Mesenchymal stem cell (in vitro differentiated cells and primary cell): ENCODE measurements around the gene KLHL25.

Source experiments
- DNase-seq: peaks from one replicate; pipeline ENCODE4 v3.0.0-alpha.2; 2013
- H2AFZ ChIP-seq: one replicate; pipeline ENCODE4 v1.6.1; 2013; ENCODE audit warnings: low read depth, mild to moderate bottlenecking, control low read depth, inconsistent platforms, low read length, moderate library complexity
- H2AK5ac ChIP-seq: 2 replicates; pipeline ENCODE4 v1.6.1; 2013; ENCODE audit warnings: low read length, moderate library complexity, mild to moderate bottlenecking, inconsistent platforms; ENCODE audit not compliant: severe bottlenecking
- H2BK120ac ChIP-seq: one replicate; pipeline ENCODE4 v1.6.1; 2013; ENCODE audit warnings: low read depth, mild to moderate bottlenecking, inconsistent platforms, low read length, moderate library complexity
- H2BK12ac ChIP-seq, 2 experiments: one replicate each; pipeline ENCODE4 v1.6.1; 2013; ENCODE audit warnings: inconsistent platforms in 2 of 2, low read length in 2 of 2, mild to moderate bottlenecking in 2 of 2, moderate library complexity in 2 of 2, control low read depth in 1 of 2
- H2BK15ac ChIP-seq: one replicate; pipeline ENCODE4 v1.6.1; 2013; ENCODE audit warnings: mild to moderate bottlenecking, low read depth, inconsistent platforms; ENCODE audit not compliant: poor library complexity, severe bottlenecking
- H2BK5ac ChIP-seq: 2 replicates; pipeline ENCODE4 v1.6.1; 2013; ENCODE audit warnings: low read depth, mild to moderate bottlenecking, low read length, control low read depth, inconsistent platforms; ENCODE audit not compliant: poor library complexity, severe bottlenecking
- H3K14ac ChIP-seq, 2 experiments: one replicate each; pipeline ENCODE4 v1.6.1; 2013; ENCODE audit warnings: inconsistent platforms in 2 of 2, low read length in 2 of 2, control low read depth in 1 of 2, mild to moderate bottlenecking in 1 of 2, moderate library complexity in 1 of 2
- H3K18ac ChIP-seq, 2 experiments: one replicate each; pipeline ENCODE4 v1.6.1; 2013; ENCODE audit warnings: inconsistent platforms in 2 of 2, low read length in 2 of 2, control low read depth in 1 of 2, low read depth in 1 of 2, mild to moderate bottlenecking in 1 of 2
- H3K23ac ChIP-seq, 2 experiments: one replicate each; pipeline ENCODE4 v1.6.1; 2013; ENCODE audit warnings: inconsistent platforms in 2 of 2, low read length in 2 of 2, mild to moderate bottlenecking in 2 of 2, moderate library complexity in 2 of 2, control low read depth in 1 of 2
- H3K27ac ChIP-seq: 2 replicates; pipeline ENCODE4 v1.5.1; 2013; ENCODE audit warnings: mild to moderate bottlenecking, moderate library complexity, low read length, control low read depth, inconsistent platforms; ENCODE audit not compliant: poor library complexity, severe bottlenecking
- H3K27me3 ChIP-seq, 2 experiments: 2 replicates each; pipeline versions ENCODE4 v1.6.1 to v1.7.0; 2013; ENCODE audit warnings: low read length in 2 of 2, mild to moderate bottlenecking in 2 of 2, moderate library complexity in 2 of 2, control low read depth in 1 of 2, inconsistent platforms in 1 of 2; ENCODE audit not compliant: control insufficient read depth in 1 of 2, insufficient read depth in 1 of 2
- H3K36me3 ChIP-seq, 2 experiments: 2 replicates each; pipeline versions ENCODE4 v1.6.1 to v1.7.0; 2013; ENCODE audit warnings: low read length in 2 of 2, control low read depth in 1 of 2, inconsistent platforms in 1 of 2, low read depth in 1 of 2, mild to moderate bottlenecking in 1 of 2; ENCODE audit not compliant: insufficient read depth in 2 of 2, control insufficient read depth in 1 of 2
- H3K4ac ChIP-seq, 2 experiments: one replicate each; pipeline ENCODE4 v1.6.1; 2013; ENCODE audit warnings: inconsistent platforms in 2 of 2, low read length in 2 of 2, mild to moderate bottlenecking in 2 of 2, moderate library complexity in 2 of 2, control low read depth in 1 of 2, low read depth in 1 of 2
- H3K4me1 ChIP-seq: 2 replicates; pipeline ENCODE4 v1.6.1; 2013; ENCODE audit warnings: low read depth, low read length, control low read depth; ENCODE audit not compliant: control insufficient read depth, insufficient read depth
- H3K4me2 ChIP-seq: 2 replicates; pipeline ENCODE4 v1.6.1; 2013; ENCODE audit warnings: low read length, mild to moderate bottlenecking, inconsistent platforms; ENCODE audit not compliant: poor library complexity, severe bottlenecking
- H3K4me3 ChIP-seq, 2 experiments: 2 replicates each; pipeline versions ENCODE4 v1.5.1 to v1.7.0; 2013; ENCODE audit warnings: low read length in 2 of 2, mild to moderate bottlenecking in 2 of 2, control low read depth in 1 of 2, low read depth in 1 of 2; ENCODE audit not compliant: insufficient read depth in 1 of 2
- H3K79me1 ChIP-seq: replicated peaks from 2 replicates; pipeline ENCODE4 v1.6.1; 2013; ENCODE audit warnings: mild to moderate bottlenecking, control low read depth, low read length, inconsistent platforms; ENCODE audit not compliant: poor library complexity, severe bottlenecking
- H3K9ac ChIP-seq: 2 replicates; pipeline ENCODE4 v1.7.0; 2013; ENCODE audit warnings: mild to moderate bottlenecking, low read length, moderate library complexity
- H3K9me3 ChIP-seq: 2 replicates; pipeline ENCODE4 v1.7.0; 2013; ENCODE audit warnings: mild to moderate bottlenecking, low read length; ENCODE audit not compliant: control insufficient read depth
- H4K8ac ChIP-seq: one replicate; pipeline ENCODE4 v1.6.1; 2013; ENCODE audit warnings: inconsistent platforms, mild to moderate bottlenecking, low read length, moderate library complexity
- H4K91ac ChIP-seq: one replicate; pipeline ENCODE4 v1.6.1; 2013; ENCODE audit warnings: mild to moderate bottlenecking, low read length, inconsistent platforms
- WGBS: methylation state at CpG from one replicate; pipeline ENCODE4 v1.1.7; 2013; ENCODE audit warnings: mixed read lengths; 5-methylcytosine and 5-hydroxymethylcytosine counted together

KLHL25 gene

GRCh38 chr15:85839643-85840042 is 44.9 kb upstream of the KLHL25 start:
- Histone ChIP-seq H3K36me3 (no peaks in the 10 kb centered on the region), H2BK15ac (no peak overlapping the region), H2AK5ac (no peak overlapping the region), H3K27ac (no peak overlapping the region), H3K23ac (no peak overlapping the region), H3K4me1 (peaks cover 3% of the 10 kb centered on the region), H3K27me3 (peaks cover 6 to 18% of the 10 kb centered on the region in 2 experiments), H3K14ac (no peak overlapping the region), H2BK12ac (no peak overlapping the region), H3K9ac (no peak overlapping the region), H2AFZ (no peak overlapping the region), H2BK5ac (no peak overlapping the region), H3K9me3 (no peaks in the 10 kb centered on the region), H2BK120ac (no peak overlapping the region), H4K91ac (no peak overlapping the region), H3K4me2 (no peak overlapping the region), H3K18ac (no peak overlapping the region), H3K4me3 (no peak overlapping the region), H3K79me1 (no peaks in the 10 kb centered on the region), H4K8ac (no peak overlapping the region), H3K4ac (no peak overlapping the region)
- no peak for DNase-seq
- 93% methylated on average over 2 of the region's 2 CpGs for WGBS

DNA sequence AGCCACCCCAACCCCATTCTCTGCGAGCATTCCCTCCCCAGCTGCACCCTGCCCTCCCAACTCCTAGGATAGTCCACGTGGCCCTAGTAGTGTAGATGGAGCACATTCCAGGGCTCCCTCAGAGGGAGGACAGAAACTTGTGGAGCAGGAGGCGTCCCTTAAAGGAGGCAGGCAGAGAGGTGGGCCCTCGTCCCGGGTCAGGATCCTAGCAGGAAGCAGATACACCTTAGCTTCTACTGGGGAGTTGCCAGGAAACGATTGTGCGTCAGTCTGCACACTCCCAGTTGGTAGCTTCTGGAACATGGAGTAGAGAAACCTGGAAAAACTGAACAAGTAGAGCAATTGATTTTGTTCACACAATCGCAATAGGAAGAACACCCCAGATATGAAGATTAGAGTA is 43.9 kb upstream of the KLHL25 start:
- H3K18ac ChIP-seq: no peak overlapping the region
- H4K8ac ChIP-seq: no peak overlapping the region
- WGBS: 72% methylated on average over 7 of the region's 8 CpGs
- no peak overlapping the region for H3K4me3 ChIP-seq
- H2BK5ac ChIP-seq: no peak overlapping the region
- H2BK12ac ChIP-seq: no peak overlapping the region
- DNase-seq: no peak
- no peak overlapping the region for H2BK120ac ChIP-seq
- no peak overlapping the region for H3K4me2 ChIP-seq
- H3K27me3 ChIP-seq: peaks cover 2 to 13% of the 10 kb centered on the region in 2 experiments
- no peak overlapping the region for H2BK15ac ChIP-seq
- H4K91ac ChIP-seq: no peak overlapping the region
- H3K9ac ChIP-seq: no peak overlapping the region
- H3K79me1 ChIP-seq: no peaks in the 10 kb centered on the region
- H3K27ac ChIP-seq: no peak overlapping the region
- no peaks in the 10 kb centered on the region for H3K9me3 ChIP-seq
- no peak overlapping the region for H3K14ac ChIP-seq
- H3K23ac ChIP-seq: no peak overlapping the region
- no peak overlapping the region for H2AFZ ChIP-seq
- H3K4me1 ChIP-seq: peaks cover 3% of the 10 kb centered on the region
- no peak overlapping the region for H2AK5ac ChIP-seq
- H3K36me3 ChIP-seq: no peaks in the 10 kb centered on the region
- H3K4ac ChIP-seq: no peak overlapping the region

DNA sequence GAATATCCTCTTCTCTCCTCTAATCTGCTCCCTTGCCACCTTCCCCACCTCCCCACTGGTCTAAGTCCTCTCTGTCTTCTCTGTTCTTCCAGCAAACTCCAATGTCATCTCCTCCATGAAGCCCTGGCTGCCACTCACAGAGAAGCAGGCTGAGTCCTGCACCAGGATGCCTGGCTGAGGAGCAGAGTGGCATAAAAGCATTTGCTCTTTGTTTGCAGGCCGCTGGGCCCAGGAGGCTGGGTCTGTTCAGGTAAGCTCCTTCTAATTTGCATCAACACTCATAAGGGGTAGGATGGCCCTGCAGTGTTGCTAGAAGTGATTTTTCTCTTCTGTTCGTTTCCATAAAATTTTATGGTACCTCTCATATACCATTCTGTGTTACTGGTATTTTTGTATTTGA is 43.2 kb upstream of the KLHL25 start:
- Histone ChIP-seq H2BK120ac (no peak overlapping the region), H2BK5ac (no peak overlapping the region), H3K36me3 (no peaks in the 10 kb centered on the region), H3K9me3 (no peaks in the 10 kb centered on the region), H2BK12ac (no peak overlapping the region), H2BK15ac (no peak overlapping the region), H3K4me1 (peaks cover 3% of the 10 kb centered on the region), H3K18ac (no peak overlapping the region), H3K4me3 (no peak overlapping the region), H3K27me3 (peaks cover 5 to 10% of the 10 kb centered on the region in 2 experiments), H3K9ac (no peak overlapping the region), H3K23ac (no peak overlapping the region), H3K14ac (no peak overlapping the region), H3K4me2 (no peak overlapping the region), H3K27ac (no peak overlapping the region), H4K8ac (no peak overlapping the region), H4K91ac (no peak overlapping the region), H3K4ac (no peak overlapping the region), H2AK5ac (no peak overlapping the region), H2AFZ (no peak overlapping the region), H3K79me1 (no peaks in the 10 kb centered on the region)
- 100% methylated on average over 1 of the region's 2 CpGs for WGBS
- no peak for DNase-seq

GRCh38 chr15:85837011-85837433 is 42.3 kb upstream of the KLHL25 start:
- no peaks in the 10 kb centered on the region for H3K79me1 ChIP-seq
- no peak overlapping the region for H3K27ac ChIP-seq
- H2AFZ ChIP-seq: no peak overlapping the region
- no peak overlapping the region for H4K8ac ChIP-seq
- H3K4me3 ChIP-seq: no peak overlapping the region
- no peak overlapping the region for H3K23ac ChIP-seq
- no peak overlapping the region for H3K4ac ChIP-seq
- H3K9ac ChIP-seq: no peak overlapping the region
- no peak overlapping the region for H4K91ac ChIP-seq
- no peak overlapping the region for H2BK12ac ChIP-seq
- peaks cover 12 to 18% of the 10 kb centered on the region in 2 experiments for H3K27me3 ChIP-seq
- no peak overlapping the region for H3K18ac ChIP-seq
- no peak overlapping the region for H2AK5ac ChIP-seq
- no peak overlapping the region for H2BK15ac ChIP-seq
- WGBS: 80% methylated on average over 6 of the region's 6 CpGs
- no peak overlapping the region for H3K14ac ChIP-seq
- no peak overlapping the region for H3K4me2 ChIP-seq
- H2BK120ac ChIP-seq: no peak overlapping the region
- H2BK5ac ChIP-seq: no peak overlapping the region
- no peaks in the 10 kb centered on the region for H3K36me3 ChIP-seq
- DNase-seq: no peak
- H3K4me1 ChIP-seq: peaks cover 3% of the 10 kb centered on the region
- no peaks in the 10 kb centered on the region for H3K9me3 ChIP-seq
